ENCODE data around the gene LASP1.
A peak's percentile ranks its signal among the peaks of the same experiment; 100 is the strongest.

Gene LASP1

GRCh38 chr17:38882870-38883269, 13.0 kb downstream of the LASP1 start:
- Histone ChIP-seq H3K27ac (replicated peaks) (no peak overlapping the region; the same call in 1 of the 2 replicates), H3K27me3 (ENCODE audit: insufficient read depth, poor library complexity, severe bottlenecking) (no peaks in the 10 kb centered on the region), H3K4me3 (replicated peaks; ENCODE audit: insufficient read depth, low read length) (no peak overlapping the region)
- DNase-seq (ENCODE audit: low read depth in 1 of 2, low spot score in 1 of 2) = no peak
- TF ChIP-seq, protein P1, sequence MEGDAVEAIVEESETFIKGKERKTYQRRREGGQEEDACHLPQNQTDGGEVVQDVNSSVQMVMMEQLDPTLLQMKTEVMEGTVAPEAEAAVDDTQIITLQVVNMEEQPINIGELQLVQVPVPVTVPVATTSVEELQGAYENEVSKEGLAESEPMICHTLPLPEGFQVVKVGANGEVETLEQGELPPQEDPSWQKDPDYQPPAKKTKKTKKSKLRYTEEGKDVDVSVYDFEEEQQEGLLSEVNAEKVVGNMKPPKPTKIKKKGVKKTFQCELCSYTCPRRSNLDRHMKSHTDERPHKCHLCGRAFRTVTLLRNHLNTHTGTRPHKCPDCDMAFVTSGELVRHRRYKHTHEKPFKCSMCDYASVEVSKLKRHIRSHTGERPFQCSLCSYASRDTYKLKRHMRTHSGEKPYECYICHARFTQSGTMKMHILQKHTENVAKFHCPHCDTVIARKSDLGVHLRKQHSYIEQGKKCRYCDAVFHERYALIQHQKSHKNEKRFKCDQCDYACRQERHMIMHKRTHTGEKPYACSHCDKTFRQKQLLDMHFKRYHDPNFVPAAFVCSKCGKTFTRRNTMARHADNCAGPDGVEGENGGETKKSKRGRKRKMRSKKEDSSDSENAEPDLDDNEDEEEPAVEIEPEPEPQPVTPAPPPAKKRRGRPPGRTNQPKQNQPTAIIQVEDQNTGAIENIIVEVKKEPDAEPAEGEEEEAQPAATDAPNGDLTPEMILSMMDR (IDR thresholded peaks at IDR 0.05; ENCODE audit: insufficient read depth, low read length) = no peak
- no peak for TF ChIP-seq POLR2AphosphoS5 (IDR thresholded peaks at IDR 0.05; ENCODE audit: low read depth)
- no peak for TF ChIP-seq GABPA (IDR thresholded peaks at IDR 0.05; ENCODE audit: low read depth)
- no peak for TF ChIP-seq REST (IDR thresholded peaks at IDR 0.05; ENCODE audit: insufficient replicate concordance, low read depth)
- TF ChIP-seq SPI1 (IDR thresholded peaks at IDR 0.05; ENCODE audit: borderline replicate concordance, low read depth) = no peak

GRCh38 chr17:38883592-38884526, 14.0 kb downstream of the LASP1 start:
- Histone ChIP-seq H3K27me3 (ENCODE audit: insufficient read depth, poor library complexity, severe bottlenecking) (no peaks in the 10 kb centered on the region), H3K27ac (replicated peaks) (peak overlapping the region; percentile 41; the same call in 1 of the 2 replicates), H3K4me3 (replicated peaks; ENCODE audit: insufficient read depth, low read length) (no peak overlapping the region)
- TF ChIP-seq, protein P1 (IDR thresholded peaks at IDR 0.05; ENCODE audit: insufficient read depth, low read length) = no peak
- TF ChIP-seq POLR2AphosphoS5 (IDR thresholded peaks at IDR 0.05; ENCODE audit: low read depth) = no peak
- TF ChIP-seq GABPA (IDR thresholded peaks at IDR 0.05; ENCODE audit: low read depth) = no peak
- no peak for TF ChIP-seq REST (IDR thresholded peaks at IDR 0.05; ENCODE audit: insufficient replicate concordance, low read depth)
- no peak for TF ChIP-seq SPI1 (IDR thresholded peaks at IDR 0.05; ENCODE audit: borderline replicate concordance, low read depth)
- no peak for DNase-seq (ENCODE audit: low read depth in 1 of 2, low spot score in 1 of 2)

- H3K4me3 ChIP-seq (replicated peaks; ENCODE audit: insufficient read depth, low read length) = no peak overlapping the region
- H3K27me3 ChIP-seq (ENCODE audit: insufficient read depth, poor library complexity, severe bottlenecking) = no peaks in the 10 kb centered on the region
- no peak overlapping the region for H3K27ac ChIP-seq (replicated peaks)
- no peak for DNase-seq (ENCODE audit: low read depth in 1 of 2, low spot score in 1 of 2)
- TF ChIP-seq, protein P1 (IDR thresholded peaks at IDR 0.05; ENCODE audit: insufficient read depth, low read length) = no peak
- TF ChIP-seq SPI1 (IDR thresholded peaks at IDR 0.05; ENCODE audit: borderline replicate concordance, low read depth) = no peak
- TF ChIP-seq GABPA (IDR thresholded peaks at IDR 0.05; ENCODE audit: low read depth) = no peak
- TF ChIP-seq POLR2AphosphoS5 (IDR thresholded peaks at IDR 0.05; ENCODE audit: low read depth) = no peak
- TF ChIP-seq REST (IDR thresholded peaks at IDR 0.05; ENCODE audit: insufficient replicate concordance, low read depth) = no peak
These were observed 15.3 kb downstream of the LASP1 start for GRCh38 chr17:38885044-38885727.
